Heart right ventricle (tissue), 16 donors: ENCODE results near the gene FAM163B. TPM values are rescaled to one million over a fixed set of nuclear protein-coding genes. Genes with fewer than 3 reads are reported as not detected.

Experiments
- ATAC-seq, 8 donors: fragments of 200-7000 bp; cut with Tn5 transposase; one replicate each; pipeline ENCODE4 v1.9.1; 2020; ENCODE audit warnings: mild to moderate bottlenecking in 8 of 8, moderate library complexity in 8 of 8, moderate number of reproducible peaks in 1 of 8
- DNase-seq, 2 donors: peaks; one replicate each; pipeline ENCODE4 v3.0.0-alpha.2; 2020
- H3K27ac ChIP-seq, 10 donors: fragments of 200-600 bp; sonication (generic) in 2 of 10; one replicate each; pipeline versions ENCODE4 v1.5.0 to v1.8.0; 2020 to 2022; ENCODE audit warnings: mild to moderate bottlenecking in 3 of 10
- H3K27me3 ChIP-seq, 7 donors: fragments of 200-600 bp; one replicate each; pipeline ENCODE4 v1.8.0; 2021 to 2022; ENCODE audit warnings: mild to moderate bottlenecking in 2 of 7
- H3K36me3 ChIP-seq, 9 donors: fragments of 200-600 bp; sonication (generic) in 1 of 9; one replicate each; pipeline versions ENCODE4 v1.5.0 to v1.8.0; 2020 to 2022; ENCODE audit warnings: mild to moderate bottlenecking in 2 of 9
- H3K4me1 ChIP-seq, 9 donors: fragments of 200-600 bp; sonication (generic) in 1 of 9; one replicate each; pipeline versions ENCODE4 v1.5.0 to v1.8.0; 2020 to 2022; ENCODE audit warnings: mild to moderate bottlenecking in 4 of 9
- H3K4me3 ChIP-seq, 10 donors: fragments of 200-600 bp; sonication (generic) in 2 of 10; one replicate each; pipeline versions ENCODE4 v1.5.0 to v1.8.0; 2020 to 2022; ENCODE audit warnings: mild to moderate bottlenecking in 7 of 10, moderate library complexity in 2 of 10
- H3K9me3 ChIP-seq, 11 donors: fragments of 200-600 bp in 10 of 11; sonication (generic) in 2 of 11; one replicate each; pipeline versions ENCODE4 v1.5.0 to v1.8.0; 2013 to 2022; ENCODE audit warnings: mild to moderate bottlenecking in 2 of 11, control low read depth in 1 of 11, moderate library complexity in 1 of 11
- CTCF ChIP-seq, 9 donors: fragments of 200-600 bp; sonication (generic) in 2 of 9; IDR thresholded peaks; one replicate each; pipeline versions ENCODE4 v1.5.0 to v1.8.0; 2021 to 2022; ENCODE audit warnings: antibody characterized with exemption in 9 of 9, mild to moderate bottlenecking in 5 of 9, moderate library complexity in 1 of 9
- WGBS, 2 donors: extraction: QIAGEN DNeasy Blood & Tissue Kit; methylation state at CpG; one replicate each; pipeline ENCODE4 v1.1.7; 2013; ENCODE audit warnings: inconsistent platforms in 1 of 2; 5-methylcytosine and 5-hydroxymethylcytosine counted together
- intact Hi-C, 10 donors: fragments of 100-400 bp; cut with DNase I; formaldehyde crosslinking; loops; one replicate each; pipeline versions ENCODE4 v1.11.1 to v1.14.2; 2022
- polyA plus RNA-seq, 2 donors: library from polyadenylated mRNA; stranded (reverse); fragments of 200-250 nt; gene quantifications; one replicate each; pipeline ENCODE4 v1.2.3, GENCODE V29; 2013
- total RNA-seq, 10 donors: library from RNA; stranded (reverse); fragmentation: NEBNext Ultra II Directional in 3 of 10; extraction: Animal tissue kit (Norgen Biotek cat#: 25700) in 3 of 10; gene quantifications; one replicate each; pipeline versions ENCODE4 v1.2.1 to v1.2.4, GENCODE V29; 2021 to 2023
- donor health status: Arrhythmogenic right ventricular cardiomyopathy.
- donor health status: ischemic (EF 13 %, LVEDD 7.1; RV severe dilation, severe dysfunction).
- donor health status: healthy with polysubstance abuse.
- donor health status: DM: no; HTN: yes; CAD: no.
- donor health status: DM: no; HTN: no; CAD: no.
- donor health status: ischemic (EF 25% LVEDD 6.9; RV normal size, moderate dysfunction).
- donor health status: ischemic (EF 25% LVEDD 5.7; RV mildly dilated, moderate dysfunction).
- donor health status: healthy.
- donor health status: DM: yes; HTN: yes; CAD: no.
- donor health status: Ischemic cardiomyopathy.
- donor health status: ischemic (EF 35%, LVEDD 5.7; RV mildly dilated, moderate dysfunction).
- donor health status: nonischemic (EF 11% LVEDD 7.7; RV severe dilation, severe dysfunction).
- donor health status: DM: yes; HTN: yes; CAD: no.
- donor health status: PGD.
- donor health status: ischemic (EF 29% LVEDD 5.4; RV normal size, mild dysfunction).
- donor health status: nonischemic (EF 23%, LVEDD 6.1; RV moderate dilation, normal function).

The FAM163B gene
- total and polyA plus RNA-seq, 12 donors = 0.19 TPM; not detected in 11

GRCh38 chr9:133638076-133638475 is 28.9 kb upstream of the FAM163B start:
- ATAC-seq (no peak), DNase-seq (no peak)
- no peak for TF ChIP-seq CTCF (IDR thresholded peaks at IDR 0.05)
- intact Hi-C loops = no loop called here
- peaks cover 0 to 48% (median 4%) of the 10 kb centered on the region in 7 donors for H3K27me3 ChIP-seq
- H3K4me1 ChIP-seq = peaks cover 0 to 10% (median 0%) of the 10 kb centered on the region in 9 donors
- WGBS, 2 donors = 59 to 70% methylated on average over 8 of the region's 8 CpGs
- no peak overlapping the region for H3K4me3 ChIP-seq
- no peak overlapping the region for H3K27ac ChIP-seq
- H3K36me3 ChIP-seq = no peaks in the 10 kb centered on the region
- H3K9me3 ChIP-seq = no peaks in the 10 kb centered on the region

GRCh38 chr9:133637451-133638055 is 28.4 kb upstream of the FAM163B start:
- DNase-seq = no peak
- TF ChIP-seq CTCF (IDR thresholded peaks at IDR 0.05) = no peak
- intact Hi-C loops = no loop called here
- no peaks in the 10 kb centered on the region for H3K9me3 ChIP-seq
- peaks cover 0 to 10% (median 0%) of the 10 kb centered on the region in 9 donors for H3K4me1 ChIP-seq
- H3K36me3 ChIP-seq = no peaks in the 10 kb centered on the region
- no peak for ATAC-seq
- H3K27ac ChIP-seq = no peak overlapping the region
- peaks cover 0 to 50% (median 4%) of the 10 kb centered on the region in 7 donors for H3K27me3 ChIP-seq
- WGBS, 2 donors = 64 to 78% methylated on average over 12 of the region's 12 CpGs
- H3K4me3 ChIP-seq = no peak overlapping the region

- intact Hi-C loops = no loop called here
- 90 to 93% methylated on average over 12 of the region's 12 CpGs for WGBS, 2 donors
- Histone ChIP-seq H3K36me3 (no peaks in the 10 kb centered on the region), H3K4me3 (no peak overlapping the region), H3K27me3 (peaks cover 0 to 45% (median 4%) of the 10 kb centered on the region in 7 donors), H3K27ac (no peak overlapping the region), H3K9me3 (no peaks in the 10 kb centered on the region), H3K4me1 (peaks cover 0 to 10% (median 0%) of the 10 kb centered on the region in 9 donors)
- no peak for DNase-seq
- ATAC-seq = no peak
- TF ChIP-seq CTCF (IDR thresholded peaks at IDR 0.05) = no peak
Observed at GRCh38 chr9:133636902-133637301, 27.7 kb upstream of the FAM163B start.

GRCh38 chr9:133635533-133636531 is 26.6 kb upstream of the FAM163B start, which contains the start of gene DBH:
Gene DBH, plus strand, starts transcription at chr9:133636363. Its CDS starts 9 bp downstream, at chr9:133636372.
- Histone ChIP-seq H3K27me3 (peaks cover 0 to 42% (median 4%) of the 10 kb centered on the region in 7 donors), H3K4me1 (peaks cover 0 to 10% (median 0%) of the 10 kb centered on the region in 9 donors), H3K36me3 (no peaks in the 10 kb centered on the region), H3K9me3 (no peaks in the 10 kb centered on the region), H3K27ac (no peak within 1 kb of the TSS), H3K4me3 (no peak within 1 kb of the TSS)
- DNase-seq = no peak
- no peak for TF ChIP-seq CTCF (IDR thresholded peaks at IDR 0.05)
- 90% methylated on average over 24 of the region's 24 CpGs for WGBS, 2 donors
- intact Hi-C loops = no loop called here
- no peak for ATAC-seq
